ENCODE data around the gene PKNOX2.

Gene PKNOX2

GRCh38 chr11:125174686-125175085 is 10.1 kb downstream of the PKNOX2 start:
- Histone ChIP-seq H3K27ac (ENCODE audit: low read depth, low read length) (no peak overlapping the region), H3K9me3 (ENCODE audit: insufficient read depth, low read depth, low read length) (no peaks in the 10 kb centered on the region), H3K4me3 (ENCODE audit: low read length) (no peak overlapping the region), H3K9ac (ENCODE audit: low read depth, low read length) (no peak overlapping the region), H3K36me3 (ENCODE audit: insufficient read depth, low read length) (no peaks in the 10 kb centered on the region), H3K27me3 (ENCODE audit: insufficient read depth, low read length) (peaks cover 40% of the 10 kb centered on the region), H3K4me1 (ENCODE audit: insufficient read depth, low read length) (peaks cover 29% of the 10 kb centered on the region)
- WGBS = 91% methylated on average over 8 of the region's 8 CpGs

- H3K9me3 ChIP-seq (ENCODE audit: insufficient read depth, low read depth, low read length) = no peaks in the 10 kb centered on the region
- H3K36me3 ChIP-seq (ENCODE audit: insufficient read depth, low read length) = no peaks in the 10 kb centered on the region
- no peak overlapping the region for H3K27ac ChIP-seq (ENCODE audit: low read depth, low read length)
- H3K4me3 ChIP-seq (ENCODE audit: low read length) = no peak overlapping the region
- peaks cover 29% of the 10 kb centered on the region for H3K4me1 ChIP-seq (ENCODE audit: insufficient read depth, low read length)
- H3K27me3 ChIP-seq (ENCODE audit: insufficient read depth, low read length) = peaks cover 35% of the 10 kb centered on the region
- no peak overlapping the region for H3K9ac ChIP-seq (ENCODE audit: low read depth, low read length)
- 92% methylated on average over 4 of the region's 4 CpGs for WGBS
Measured at GRCh38 chr11:125175166-125175565, 10.6 kb downstream of the PKNOX2 start.

GRCh38 chr11:125175896-125176575 is 11.5 kb downstream of the PKNOX2 start:
- peaks cover 28% of the 10 kb centered on the region for H3K27me3 ChIP-seq (ENCODE audit: insufficient read depth, low read length)
- 89% methylated on average over 14 of the region's 15 CpGs for WGBS

GRCh38 chr11:125176866-125177265 is 12.3 kb downstream of the PKNOX2 start:
- H3K4me1 ChIP-seq (ENCODE audit: insufficient read depth, low read length) = peaks cover 23% of the 10 kb centered on the region
- H3K36me3 ChIP-seq (ENCODE audit: insufficient read depth, low read length) = no peaks in the 10 kb centered on the region
- no peak overlapping the region for H3K27ac ChIP-seq (ENCODE audit: low read depth, low read length)
- no peak overlapping the region for H3K4me3 ChIP-seq (ENCODE audit: low read length)
- WGBS = 85% methylated on average over 5 of the region's 5 CpGs
- peaks cover 20% of the 10 kb centered on the region for H3K27me3 ChIP-seq (ENCODE audit: insufficient read depth, low read length)
- no peaks in the 10 kb centered on the region for H3K9me3 ChIP-seq (ENCODE audit: insufficient read depth, low read depth, low read length)
- H3K9ac ChIP-seq (ENCODE audit: low read depth, low read length) = no peak overlapping the region

More at GRCh38 chr11:125175896-125176575, 11.5 kb downstream of the PKNOX2 start:
- Histone ChIP-seq H3K36me3 (ENCODE audit: insufficient read depth, low read length) (no peaks in the 10 kb centered on the region), H3K4me3 (ENCODE audit: low read length) (no peak overlapping the region), H3K4me1 (ENCODE audit: insufficient read depth, low read length) (peaks cover 29% of the 10 kb centered on the region), H3K27ac (ENCODE audit: low read depth, low read length) (no peak overlapping the region), H3K9me3 (ENCODE audit: insufficient read depth, low read depth, low read length) (no peaks in the 10 kb centered on the region), H3K9ac (ENCODE audit: low read depth, low read length) (no peak overlapping the region)

- H3K4me3 ChIP-seq (ENCODE audit: low read length) = no peak overlapping the region
- no peak overlapping the region for H3K9ac ChIP-seq (ENCODE audit: low read depth, low read length)
- no peak overlapping the region for H3K27ac ChIP-seq (ENCODE audit: low read depth, low read length)
- WGBS = 91% methylated on average over 3 of the region's 3 CpGs
- peaks cover 13% of the 10 kb centered on the region for H3K27me3 ChIP-seq (ENCODE audit: insufficient read depth, low read length)
- H3K9me3 ChIP-seq (ENCODE audit: insufficient read depth, low read depth, low read length) = no peaks in the 10 kb centered on the region
- peaks cover 22% of the 10 kb centered on the region for H3K4me1 ChIP-seq (ENCODE audit: insufficient read depth, low read length)
- no peaks in the 10 kb centered on the region for H3K36me3 ChIP-seq (ENCODE audit: insufficient read depth, low read length)
Measured at GRCh38 chr11:125177543-125177942, 13.0 kb downstream of the PKNOX2 start.

GRCh38 chr11:125179346-125179745 is 14.8 kb downstream of the PKNOX2 start:
- WGBS = 62% methylated on average over 9 of the region's 9 CpGs
- Histone ChIP-seq H3K4me3 (ENCODE audit: low read length) (no peak overlapping the region), H3K36me3 (ENCODE audit: insufficient read depth, low read length) (no peaks in the 10 kb centered on the region), H3K27me3 (ENCODE audit: insufficient read depth, low read length) (peaks cover 11% of the 10 kb centered on the region; the same call in 1 of the 2 replicates), H3K9me3 (ENCODE audit: insufficient read depth, low read depth, low read length) (no peaks in the 10 kb centered on the region), H3K27ac (ENCODE audit: low read depth, low read length) (no peak overlapping the region), H3K4me1 (ENCODE audit: insufficient read depth, low read length) (peaks cover 22% of the 10 kb centered on the region), H3K9ac (ENCODE audit: low read depth, low read length) (no peak overlapping the region)

- WGBS = 82% methylated on average over 11 of the region's 11 CpGs
- Histone ChIP-seq H3K36me3 (ENCODE audit: insufficient read depth, low read length) (no peaks in the 10 kb centered on the region), H3K4me3 (ENCODE audit: low read length) (no peak overlapping the region), H3K4me1 (ENCODE audit: insufficient read depth, low read length) (peaks cover 22% of the 10 kb centered on the region), H3K9me3 (ENCODE audit: insufficient read depth, low read depth, low read length) (no peaks in the 10 kb centered on the region), H3K9ac (ENCODE audit: low read depth, low read length) (no peak overlapping the region), H3K27ac (ENCODE audit: low read depth, low read length) (no peak overlapping the region), H3K27me3 (ENCODE audit: insufficient read depth, low read length) (peaks cover 11% of the 10 kb centered on the region; the same call in 1 of the 2 replicates)
Measured at GRCh38 chr11:125179895-125180294, 15.3 kb downstream of the PKNOX2 start.

GRCh38 chr11:125180413-125181305 is 16.1 kb downstream of the PKNOX2 start:
- peaks cover 22% of the 10 kb centered on the region for H3K4me1 ChIP-seq (ENCODE audit: insufficient read depth, low read length)
- 48% methylated on average over 6 of the region's 6 CpGs for WGBS
- peaks cover 11% of the 10 kb centered on the region; the same call in 1 of the 2 replicates for H3K27me3 ChIP-seq (ENCODE audit: insufficient read depth, low read length)
- H3K9me3 ChIP-seq (ENCODE audit: insufficient read depth, low read depth, low read length) = no peaks in the 10 kb centered on the region
- no peak overlapping the region; the same call in 1 of the 2 replicates for H3K27ac ChIP-seq (ENCODE audit: low read depth, low read length)
- H3K9ac ChIP-seq (ENCODE audit: low read depth, low read length) = no peak overlapping the region
- H3K36me3 ChIP-seq (ENCODE audit: insufficient read depth, low read length) = no peaks in the 10 kb centered on the region
- no peak overlapping the region for H3K4me3 ChIP-seq (ENCODE audit: low read length)

GRCh38 chr11:125182573-125182972 is 18.0 kb downstream of the PKNOX2 start:
- Histone ChIP-seq H3K4me1 (ENCODE audit: insufficient read depth, low read length) (peaks cover 17% of the 10 kb centered on the region), H3K4me3 (ENCODE audit: low read length) (no peak overlapping the region), H3K27me3 (ENCODE audit: insufficient read depth, low read length) (peaks cover 2% of the 10 kb centered on the region; the same call in 1 of the 2 replicates), H3K27ac (ENCODE audit: low read depth, low read length) (no peak overlapping the region), H3K9me3 (ENCODE audit: insufficient read depth, low read depth, low read length) (0 out of 2 replicates have a peak, but pooled peaks cover 8% of the 10 kb centered on the region), H3K36me3 (ENCODE audit: insufficient read depth, low read length) (no peaks in the 10 kb centered on the region), H3K9ac (ENCODE audit: low read depth, low read length) (no peak overlapping the region)

- WGBS = 91% methylated on average over 1 of the region's 1 CpG
Measured at GRCh38 chr11:125183641-125184040, 19.1 kb downstream of the PKNOX2 start.

GRCh38 chr11:125188021-125188420 is 23.5 kb downstream of the PKNOX2 start:
- Histone ChIP-seq H3K4me1 (ENCODE audit: insufficient read depth, low read length) (peaks cover 10% of the 10 kb centered on the region; the same call in 1 of the 2 replicates), H3K27ac (ENCODE audit: low read depth, low read length) (no peak overlapping the region), H3K9ac (ENCODE audit: low read depth, low read length) (no peak overlapping the region), H3K9me3 (ENCODE audit: insufficient read depth, low read depth, low read length) (0 out of 2 replicates have a peak, but pooled peaks cover 8% of the 10 kb centered on the region), H3K36me3 (ENCODE audit: insufficient read depth, low read length) (no peaks in the 10 kb centered on the region), H3K27me3 (ENCODE audit: insufficient read depth, low read length) (no peaks in the 10 kb centered on the region), H3K4me3 (ENCODE audit: low read length) (no peak overlapping the region)

More at GRCh38 chr11:125183641-125184040, 19.1 kb downstream of the PKNOX2 start:
- no peak overlapping the region for H3K4me3 ChIP-seq (ENCODE audit: low read length)
- H3K27me3 ChIP-seq (ENCODE audit: insufficient read depth, low read length) = no peaks in the 10 kb centered on the region
- H3K36me3 ChIP-seq (ENCODE audit: insufficient read depth, low read length) = no peaks in the 10 kb centered on the region
- 0 out of 2 replicates have a peak, but pooled peaks cover 8% of the 10 kb centered on the region for H3K9me3 ChIP-seq (ENCODE audit: insufficient read depth, low read depth, low read length)
- no peak overlapping the region for H3K9ac ChIP-seq (ENCODE audit: low read depth, low read length)
- H3K4me1 ChIP-seq (ENCODE audit: insufficient read depth, low read length) = peaks cover 16% of the 10 kb centered on the region
- H3K27ac ChIP-seq (ENCODE audit: low read depth, low read length) = no peak overlapping the region
